Measurements from ENCODE around the gene CENPO. TPM values are rescaled to one million over a fixed set of nuclear protein-coding genes. Genes with fewer than 3 reads are reported as not detected.

The CENPO gene
- total and polyA plus RNA-seq, 2 experiments from 2014 or later, result 6.1 to 16.1 TPM

- Histone ChIP-seq H3K27ac (no peak overlapping the region), H3K36me3 (no peaks in the 10 kb centered on the region), H3K9me3 (ENCODE audit: low read depth) (no peaks in the 10 kb centered on the region), H3K27me3 (no peaks in the 10 kb centered on the region), H3K4me3 (no peak overlapping the region), H3K4me1 (ENCODE audit: low read depth) (no peaks in the 10 kb centered on the region)
- DNase-seq (ENCODE audit: low read depth in 1 of 2, low spot score in 1 of 2), result no peak
- TF ChIP-seq CTCF (IDR thresholded peaks at IDR 0.05; ENCODE audit: low read depth, low read length), result no peak
Observed at GRCh38 chr2:24857746-24858145, 64.5 kb downstream of the CENPO start.

GRCh38 chr2:24858996-24859395 lies 65.8 kb downstream of the CENPO start:
- Histone ChIP-seq H3K9me3 (ENCODE audit: low read depth) (no peaks in the 10 kb centered on the region), H3K27me3 (no peaks in the 10 kb centered on the region), H3K4me1 (ENCODE audit: low read depth) (no peaks in the 10 kb centered on the region), H3K27ac (no peak overlapping the region), H3K4me3 (no peak overlapping the region), H3K36me3 (no peaks in the 10 kb centered on the region)
- no peak for DNase-seq (ENCODE audit: low read depth in 1 of 2, low spot score in 1 of 2)
- TF ChIP-seq CTCF (IDR thresholded peaks at IDR 0.05; ENCODE audit: low read depth, low read length), result no peak

- Histone ChIP-seq H3K9me3 (ENCODE audit: low read depth) (no peaks in the 10 kb centered on the region), H3K36me3 (no peaks in the 10 kb centered on the region), H3K27ac (no peak overlapping the region), H3K4me3 (no peak overlapping the region), H3K4me1 (ENCODE audit: low read depth) (no peaks in the 10 kb centered on the region), H3K27me3 (no peaks in the 10 kb centered on the region)
- DNase-seq (ENCODE audit: low read depth in 1 of 2, low spot score in 1 of 2), result no peak
- TF ChIP-seq CTCF (IDR thresholded peaks at IDR 0.05; ENCODE audit: low read depth, low read length), result no peak
Observed at GRCh38 chr2:24859968-24860600, 66.9 kb downstream of the CENPO start.

GRCh38 chr2:24860631-24861030 lies 67.4 kb downstream of the CENPO start:
- TF ChIP-seq CTCF (IDR thresholded peaks at IDR 0.05; ENCODE audit: low read depth, low read length), result no peak
- DNase-seq (ENCODE audit: low read depth in 1 of 2, low spot score in 1 of 2), result no peak
- no peak overlapping the region for H3K4me3 ChIP-seq
- no peaks in the 10 kb centered on the region for H3K27me3 ChIP-seq
- H3K4me1 ChIP-seq (ENCODE audit: low read depth), result no peaks in the 10 kb centered on the region
- no peaks in the 10 kb centered on the region for H3K36me3 ChIP-seq
- no peaks in the 10 kb centered on the region for H3K9me3 ChIP-seq (ENCODE audit: low read depth)
- no peak overlapping the region for H3K27ac ChIP-seq

GRCh38 chr2:24861500-24861899 lies 68.3 kb downstream of the CENPO start:
- no peak for DNase-seq (ENCODE audit: low read depth in 1 of 2, low spot score in 1 of 2)
- Histone ChIP-seq H3K27ac (no peak overlapping the region), H3K9me3 (ENCODE audit: low read depth) (no peaks in the 10 kb centered on the region), H3K4me3 (no peak overlapping the region), H3K27me3 (no peaks in the 10 kb centered on the region), H3K4me1 (ENCODE audit: low read depth) (no peaks in the 10 kb centered on the region), H3K36me3 (no peaks in the 10 kb centered on the region)
- no peak for TF ChIP-seq CTCF (IDR thresholded peaks at IDR 0.05; ENCODE audit: low read depth, low read length)

All from cardiac muscle cell (in vitro differentiated cells and primary cell).